DOHH2 (cell line): ENCODE results near the gene KCNC1.

Experiments
- H3F3A ChIP-seq: fragments of 200-600 bp; sonication (generic), shearing (Covaris generic); 2 replicates; pipeline ENCODE4 v1.6.0; 2016; ENCODE audit warnings: antibody characterized with exemption, mild to moderate bottlenecking; ENCODE audit not compliant: control insufficient read depth, insufficient read depth
- H3K27ac ChIP-seq: fragments of 200-600 bp; sonication (generic); 2 replicates; pipeline ENCODE4 v1.5.1; 2014; ENCODE audit warnings: low read depth, mild to moderate bottlenecking, low read length, moderate library complexity
- H3K27me3 ChIP-seq: fragments of 200-600 bp; sonication (generic); 2 replicates; pipeline ENCODE4 v1.6.1; 2014; ENCODE audit warnings: mild to moderate bottlenecking, low read length, mixed read lengths; ENCODE audit not compliant: control insufficient read depth
- H3K36me3 ChIP-seq: fragments of 200-600 bp; sonication (generic); 2 replicates; pipeline ENCODE4 v1.6.1; 2014; ENCODE audit warnings: mild to moderate bottlenecking, low read length, moderate library complexity, mixed read lengths; ENCODE audit not compliant: control insufficient read depth
- H3K4me1 ChIP-seq: fragments of 200-600 bp; sonication (generic); 2 replicates; pipeline ENCODE4 v1.6.1; 2014; ENCODE audit warnings: mild to moderate bottlenecking, low read length, mixed read lengths; ENCODE audit not compliant: control insufficient read depth
- H3K4me2 ChIP-seq: fragments of 200-600 bp; sonication (generic); 2 replicates; pipeline ENCODE4 v1.6.0; 2014; ENCODE audit warnings: mild to moderate bottlenecking, low read length, moderate library complexity
- H3K4me3 ChIP-seq: fragments of 200-600 bp; sonication (generic); 2 replicates; pipeline ENCODE4 v1.5.1; 2014; ENCODE audit warnings: mild to moderate bottlenecking, low read length, mixed read lengths
- H3K79me2 ChIP-seq: fragments of 200-600 bp; sonication (generic); 2 replicates; pipeline ENCODE4 v1.6.1; 2014; ENCODE audit warnings: mild to moderate bottlenecking, low read length, mixed read lengths; ENCODE audit not compliant: control insufficient read depth
- H3K9me2 ChIP-seq: fragments of 200-600 bp; sonication (generic); replicated peaks from 2 replicates; pipeline ENCODE4 v1.6.1; 2014; ENCODE audit warnings: mild to moderate bottlenecking, low read length, mixed read lengths; ENCODE audit not compliant: control insufficient read depth
- H3K9me3 ChIP-seq: fragments of 200-600 bp; sonication (generic); 2 replicates; pipeline ENCODE4 v1.6.1; 2014; ENCODE audit warnings: antibody characterized with exemption, low read length, mixed read lengths; ENCODE audit not compliant: control insufficient read depth, insufficient read depth
- H4K20me1 ChIP-seq: fragments of 200-600 bp; sonication (generic); 2 replicates; pipeline ENCODE4 v1.6.0; 2014; ENCODE audit warnings: low read depth, mild to moderate bottlenecking, antibody characterized with exemption, low read length, moderate library complexity; ENCODE audit not compliant: control insufficient read depth, insufficient read depth
- EZH2phosphoT487 ChIP-seq: fragments of 200-600 bp; sonication (generic); IDR thresholded peaks from 2 replicates; pipeline ENCODE4 v1.6.1; 2017; ENCODE audit warnings: borderline replicate concordance, mild to moderate bottlenecking, antibody characterized with exemption, low read length, moderate library complexity, mixed read lengths
- TF ChIP-seq, protein P1 (sequence below): fragments of 200-600 bp; sonication (generic); IDR thresholded peaks from one replicate; pipeline ENCODE4 v1.5.1; 2014; ENCODE audit warnings: antibody characterized with exemption, mild to moderate bottlenecking, low read depth, low read length; ENCODE audit not compliant: poor library complexity, severe bottlenecking

Gene KCNC1

DNA sequence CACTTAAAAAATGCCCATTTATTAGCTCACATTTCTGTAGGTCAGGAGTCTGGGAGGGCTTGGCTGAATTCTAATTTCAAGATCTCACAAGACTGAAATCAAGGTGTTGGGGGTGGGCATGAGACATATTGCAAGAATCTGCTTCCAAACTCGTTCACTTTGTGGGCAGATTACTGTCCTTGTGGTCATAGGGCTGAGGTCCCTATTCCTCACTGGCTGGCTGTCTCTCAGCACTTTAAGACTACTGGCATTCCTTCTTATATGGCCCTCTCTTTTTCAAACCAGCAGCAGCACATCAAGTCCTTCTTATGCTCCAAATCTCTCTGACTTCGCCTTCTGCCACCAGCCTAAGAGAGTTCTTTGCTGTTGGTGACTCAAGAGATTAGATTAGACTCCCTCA, 43.0 kb upstream of the KCNC1 start:
- no peak overlapping the region for H3K4me3 ChIP-seq
- no peaks in the 10 kb centered on the region for H3K9me2 ChIP-seq
- peaks cover 11% of the 10 kb centered on the region; the same call in 1 of the 2 replicates for H3K27me3 ChIP-seq
- no peaks in the 10 kb centered on the region for H3K9me3 ChIP-seq
- H3K27ac ChIP-seq: no peak overlapping the region
- TF ChIP-seq, protein P1, sequence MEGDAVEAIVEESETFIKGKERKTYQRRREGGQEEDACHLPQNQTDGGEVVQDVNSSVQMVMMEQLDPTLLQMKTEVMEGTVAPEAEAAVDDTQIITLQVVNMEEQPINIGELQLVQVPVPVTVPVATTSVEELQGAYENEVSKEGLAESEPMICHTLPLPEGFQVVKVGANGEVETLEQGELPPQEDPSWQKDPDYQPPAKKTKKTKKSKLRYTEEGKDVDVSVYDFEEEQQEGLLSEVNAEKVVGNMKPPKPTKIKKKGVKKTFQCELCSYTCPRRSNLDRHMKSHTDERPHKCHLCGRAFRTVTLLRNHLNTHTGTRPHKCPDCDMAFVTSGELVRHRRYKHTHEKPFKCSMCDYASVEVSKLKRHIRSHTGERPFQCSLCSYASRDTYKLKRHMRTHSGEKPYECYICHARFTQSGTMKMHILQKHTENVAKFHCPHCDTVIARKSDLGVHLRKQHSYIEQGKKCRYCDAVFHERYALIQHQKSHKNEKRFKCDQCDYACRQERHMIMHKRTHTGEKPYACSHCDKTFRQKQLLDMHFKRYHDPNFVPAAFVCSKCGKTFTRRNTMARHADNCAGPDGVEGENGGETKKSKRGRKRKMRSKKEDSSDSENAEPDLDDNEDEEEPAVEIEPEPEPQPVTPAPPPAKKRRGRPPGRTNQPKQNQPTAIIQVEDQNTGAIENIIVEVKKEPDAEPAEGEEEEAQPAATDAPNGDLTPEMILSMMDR: no peak
- TF ChIP-seq EZH2phosphoT487: no peak
- H3K36me3 ChIP-seq: no peaks in the 10 kb centered on the region
- H3K4me1 ChIP-seq: no peaks in the 10 kb centered on the region
- no peaks in the 10 kb centered on the region for H3F3A ChIP-seq
- H4K20me1 ChIP-seq: no peaks in the 10 kb centered on the region
- no peak overlapping the region for H3K4me2 ChIP-seq
- no peaks in the 10 kb centered on the region for H3K79me2 ChIP-seq

DNA sequence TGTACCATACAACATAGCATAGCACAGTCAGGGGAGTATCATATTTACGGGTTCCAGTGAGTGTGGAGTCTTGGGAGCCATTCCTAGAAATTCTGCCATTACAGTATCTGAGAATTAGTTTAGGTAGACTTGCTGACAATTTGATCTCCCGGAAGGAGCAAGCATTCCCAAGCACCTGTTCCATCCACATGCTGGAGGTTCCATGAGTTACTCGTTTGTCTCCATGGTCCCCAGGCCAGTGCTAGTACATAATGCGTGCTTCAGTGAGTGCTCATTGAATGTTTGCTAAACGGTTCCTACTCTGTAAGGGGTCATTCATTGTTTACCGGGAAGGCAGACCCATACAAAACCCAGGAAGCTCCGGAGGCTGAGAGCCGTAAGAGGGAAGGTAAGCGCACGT, 42.6 kb upstream of the KCNC1 start:
- no peak overlapping the region for H3K27ac ChIP-seq
- H3K4me2 ChIP-seq: no peak overlapping the region
- H3K79me2 ChIP-seq: no peaks in the 10 kb centered on the region
- no peaks in the 10 kb centered on the region for H3K4me1 ChIP-seq
- TF ChIP-seq, protein P1: no peak
- no peak for TF ChIP-seq EZH2phosphoT487
- H3K36me3 ChIP-seq: no peaks in the 10 kb centered on the region
- no peak overlapping the region for H3K4me3 ChIP-seq
- peaks cover 11% of the 10 kb centered on the region; the same call in 1 of the 2 replicates for H3K27me3 ChIP-seq
- H3F3A ChIP-seq: no peaks in the 10 kb centered on the region
- no peaks in the 10 kb centered on the region for H3K9me2 ChIP-seq
- no peaks in the 10 kb centered on the region for H3K9me3 ChIP-seq
- no peaks in the 10 kb centered on the region for H4K20me1 ChIP-seq

DNA sequence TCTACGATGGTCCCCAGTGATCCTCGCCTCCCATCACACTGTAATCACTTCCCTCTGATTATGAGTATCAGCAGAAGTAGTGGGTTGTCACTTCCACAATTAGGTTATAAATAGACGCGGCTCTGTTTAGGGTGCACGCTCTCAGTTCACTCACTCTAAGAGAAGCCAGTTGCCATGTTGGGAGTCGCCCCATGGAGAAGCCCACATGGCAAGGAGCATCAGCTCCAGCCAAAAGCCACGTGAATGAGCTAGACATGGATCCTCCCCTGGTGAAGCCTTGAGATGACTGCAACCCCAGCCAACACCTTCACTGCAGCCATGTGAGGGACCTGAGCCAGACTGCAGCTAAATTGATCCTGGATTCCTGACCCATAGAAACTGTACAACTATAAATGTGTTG, 41.6 kb upstream of the KCNC1 start:
- Histone ChIP-seq H3K79me2 (no peaks in the 10 kb centered on the region), H3K27ac (no peak overlapping the region), H3K4me3 (no peak overlapping the region), H4K20me1 (no peaks in the 10 kb centered on the region), H3K9me3 (no peaks in the 10 kb centered on the region), H3K9me2 (no peaks in the 10 kb centered on the region), H3K4me2 (no peak overlapping the region), H3K4me1 (no peaks in the 10 kb centered on the region), H3K36me3 (no peaks in the 10 kb centered on the region), H3F3A (no peaks in the 10 kb centered on the region), H3K27me3 (peaks cover 11% of the 10 kb centered on the region; the same call in 1 of the 2 replicates)
- TF ChIP-seq, protein P1: no peak
- TF ChIP-seq EZH2phosphoT487: no peak
